HG03565 (cell line): Measurements from ENCODE around the gene NHS.

Source experiments
- ATAC-seq: cut with Tn5 transposase; IDR thresholded peaks from one replicate; pipeline ENCODE4 v1.9.1; 2021; ENCODE audit warnings: mild to moderate bottlenecking, moderate library complexity; ENCODE audit not compliant: unreplicated experiment

NHS gene

DNA sequence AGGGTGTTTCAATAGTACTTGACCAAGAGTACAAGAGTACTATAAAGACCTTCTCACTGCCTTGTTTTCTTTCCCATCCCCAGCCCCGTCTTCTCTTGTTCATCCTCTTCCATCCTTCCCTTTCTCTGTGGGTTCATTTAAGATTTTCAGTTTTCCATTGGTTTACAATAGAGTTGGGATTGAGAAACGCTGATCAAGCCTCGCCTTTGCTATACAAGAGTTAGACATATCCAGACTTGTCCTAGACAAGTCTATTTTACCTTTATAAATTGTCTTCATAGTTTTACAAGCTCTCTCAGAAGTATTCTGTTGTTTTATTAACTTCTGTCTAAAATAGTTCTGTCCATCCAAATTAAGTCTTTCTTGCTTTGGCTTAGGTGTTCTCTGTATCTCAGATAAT lies 332.7 kb downstream of the NHS start:
- ATAC-seq: no peak

DNA sequence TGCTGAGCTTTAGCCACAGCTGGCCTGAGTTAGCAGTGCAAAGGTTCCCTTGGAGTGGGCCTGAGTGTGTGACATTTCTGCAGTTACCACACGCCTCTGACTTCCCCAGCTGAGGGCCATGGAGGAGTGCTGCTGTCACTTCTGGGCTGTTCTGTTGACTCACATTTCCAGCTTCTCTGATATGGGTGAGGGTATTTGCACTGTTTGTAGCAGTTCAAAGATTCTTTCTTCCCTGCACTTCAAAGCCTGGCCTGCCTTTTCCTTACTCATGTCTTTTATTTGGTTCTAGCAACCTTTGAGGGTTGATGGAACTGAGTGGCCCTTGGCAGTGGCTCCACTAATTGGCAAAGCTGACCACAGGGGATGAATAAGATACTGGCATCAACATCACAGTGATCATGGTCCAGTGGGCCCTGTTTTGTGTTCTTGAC lies 335.9 kb downstream of the NHS start:
- no peak for ATAC-seq

GRCh38 chrX:17713288-17713687 lies 338.3 kb downstream of the NHS start:
- no peak for ATAC-seq

DNA sequence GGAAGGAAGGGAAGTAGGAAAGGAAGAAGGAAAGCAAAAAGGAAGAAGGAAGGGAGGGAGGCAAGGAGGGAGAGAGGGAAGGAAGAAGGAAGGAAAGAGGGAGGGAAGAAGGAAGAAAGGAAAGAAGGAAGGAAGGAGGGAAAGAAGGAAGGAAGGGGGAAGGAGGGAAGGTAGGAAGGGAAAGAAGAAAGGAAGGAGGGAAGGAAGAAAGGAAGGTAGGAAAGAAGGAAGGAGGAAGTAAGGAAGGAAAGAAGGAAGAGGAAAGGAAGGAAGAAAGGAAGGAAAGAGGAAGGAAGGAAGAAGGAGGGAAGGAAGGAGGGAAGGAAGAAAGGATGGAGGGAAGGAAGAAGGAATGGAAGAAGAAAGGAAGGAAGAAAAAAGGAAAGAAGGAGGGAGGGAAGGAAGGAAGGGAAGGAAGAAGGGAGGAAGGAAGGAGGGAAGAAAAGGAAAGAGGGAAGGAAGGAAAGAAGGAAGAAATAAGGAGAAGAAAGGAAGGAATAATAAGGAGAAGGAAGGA lies 343.7 kb downstream of the NHS start:
- no peak for ATAC-seq

GRCh38 chrX:17719711-17720110 lies 344.7 kb downstream of the NHS start:
- ATAC-seq: no peak

DNA sequence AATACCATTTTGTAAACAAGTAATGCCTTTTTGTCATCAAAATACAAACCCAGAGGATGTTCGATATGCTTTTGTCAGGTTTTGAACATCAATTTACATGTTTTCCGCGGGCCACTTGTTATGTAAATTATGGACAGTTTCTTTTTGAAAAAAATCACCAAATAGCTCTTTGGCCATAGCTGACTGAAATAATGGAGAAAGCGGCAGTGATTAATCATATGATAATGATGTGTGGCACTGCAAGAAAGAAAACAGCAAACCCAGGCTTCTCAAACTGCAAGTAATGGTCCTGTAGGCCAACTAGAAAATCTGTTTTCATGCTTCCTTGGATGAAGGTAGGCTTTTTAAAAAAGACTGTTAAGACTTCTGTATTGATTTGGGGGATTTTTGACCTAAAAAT lies 346.7 kb downstream of the NHS start:
- no peak for ATAC-seq

DNA sequence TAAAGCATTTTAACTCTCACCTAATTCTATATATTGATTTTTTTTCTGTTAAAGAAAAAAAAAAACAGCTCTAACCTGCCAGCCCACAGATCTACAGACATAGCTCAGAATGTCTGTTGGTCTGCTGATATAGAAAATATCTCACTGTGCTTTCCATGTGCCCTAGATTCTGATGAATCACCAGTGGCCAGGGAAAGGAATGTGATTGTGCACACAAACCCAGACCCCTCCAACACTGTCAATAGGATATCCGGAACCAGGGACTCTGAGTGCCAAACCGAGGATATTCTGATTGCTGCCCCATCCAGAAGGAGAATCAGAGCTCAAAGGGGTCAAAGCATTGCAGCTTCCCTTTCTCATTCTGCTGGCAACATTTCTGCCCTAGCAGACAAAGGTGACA lies 350.2 kb downstream of the NHS start:
- no peak for ATAC-seq

GRCh38 chrX:17732138-17732783 lies 357.3 kb downstream of the NHS start:
- ATAC-seq: no peak

DNA sequence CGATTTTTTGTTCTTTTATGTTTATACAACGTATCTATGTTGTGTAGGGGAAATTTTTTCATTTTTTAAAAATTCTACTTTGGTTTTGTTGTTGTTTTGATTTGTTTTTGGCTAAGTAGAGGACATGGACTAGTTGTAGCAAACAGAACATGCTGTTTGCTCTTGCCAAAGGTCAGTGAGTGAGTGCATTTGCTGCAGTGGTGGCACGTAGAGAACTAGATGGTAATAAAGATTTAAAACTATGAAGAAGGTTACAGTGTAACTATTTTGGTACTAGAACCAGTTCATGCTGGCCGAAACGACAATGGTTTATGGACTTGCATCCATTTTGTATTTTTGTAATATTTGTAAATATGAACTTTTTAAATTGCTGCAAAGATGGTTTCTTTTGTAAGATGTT lies 360.4 kb downstream of the NHS start:
- no peak for ATAC-seq

DNA sequence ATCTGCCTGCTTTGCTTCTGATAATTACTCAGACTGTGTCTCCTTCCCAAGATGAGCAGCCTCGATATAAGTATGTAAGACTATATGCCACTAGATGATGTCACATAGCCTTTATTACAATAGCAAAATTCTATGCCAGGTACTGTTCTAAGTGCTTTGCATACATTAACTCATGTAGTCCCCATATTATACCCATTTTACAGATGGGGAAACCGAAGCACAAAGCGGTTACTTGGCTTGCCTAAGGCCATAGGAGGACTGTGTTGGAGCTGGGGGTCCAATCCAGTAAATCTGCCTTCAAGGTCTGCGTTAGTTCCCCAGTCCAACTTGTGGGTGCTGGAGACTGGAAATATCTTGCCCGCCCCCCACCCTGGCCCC lies 361.5 kb downstream of the NHS start:
- ATAC-seq: no peak

DNA sequence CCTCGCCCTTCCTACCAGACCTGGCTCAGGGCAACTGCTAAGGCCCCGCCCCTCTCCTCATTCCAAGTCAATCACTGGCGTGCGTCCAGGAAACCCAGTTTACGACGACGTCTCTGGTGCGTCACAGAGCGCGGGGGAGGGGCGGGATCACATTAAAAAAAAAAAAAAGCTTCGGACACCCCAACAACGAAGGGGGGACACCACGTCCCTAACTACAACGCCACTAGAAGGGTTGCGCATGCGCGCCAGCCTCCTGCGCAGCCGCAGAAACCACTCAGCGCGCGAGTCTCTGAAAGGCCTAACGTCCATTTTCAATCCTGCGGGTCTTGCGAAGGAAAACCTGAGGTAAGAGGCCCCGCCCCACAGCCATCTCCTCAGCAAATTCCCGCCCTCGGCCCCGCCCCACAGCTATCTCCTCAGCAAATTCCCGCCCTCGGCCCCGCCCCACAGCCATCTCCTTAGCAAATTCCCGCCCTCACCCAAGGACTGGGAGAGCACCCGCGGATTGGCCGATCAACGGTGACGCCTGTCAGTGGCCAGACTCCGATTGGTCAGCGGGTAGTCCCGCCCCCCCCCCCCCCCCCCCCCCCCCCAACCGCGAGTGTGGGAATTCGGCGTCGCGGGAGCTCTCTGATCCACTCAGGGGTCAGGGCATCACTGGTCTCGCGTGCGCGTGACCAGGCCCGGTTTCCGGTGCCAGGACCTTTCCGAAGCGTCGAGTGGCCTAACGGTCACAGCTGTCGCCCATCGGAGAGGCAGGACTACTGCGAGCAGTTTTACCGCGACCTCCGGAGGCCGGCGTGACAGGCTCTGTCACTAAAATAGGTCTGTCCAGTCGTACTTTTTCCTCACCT lies 362.1 kb downstream of the NHS start, which contains the start of gene SCML1:
SCML1 (plus strand) TSS at position 638 of the 854 bp plus-strand sequence. CDS start 6,694 bp downstream, outside the sequence.
- ATAC-seq: peak; percentile 62

DNA sequence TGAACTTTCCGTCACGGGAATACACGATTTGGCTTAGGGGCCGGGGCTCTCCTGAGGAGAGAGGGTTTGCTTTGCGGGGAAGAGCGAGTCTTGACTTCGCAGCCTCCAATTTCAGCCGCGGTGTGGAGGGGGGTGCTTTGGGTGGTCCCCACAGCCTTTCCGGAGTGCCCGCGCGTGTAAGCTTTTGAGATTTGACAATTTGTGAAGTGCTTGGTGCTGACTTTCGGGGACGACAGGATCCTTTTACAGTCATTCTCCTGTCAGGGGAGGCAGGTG lies 362.6 kb downstream of the NHS start:
- no peak for ATAC-seq

GRCh38 chrX:17737986-17738713 lies 363.1 kb downstream of the NHS start:
- no peak for ATAC-seq

- no peak for ATAC-seq
Measured at GRCh38 chrX:17738737-17739535, 363.9 kb downstream of the NHS start.

GRCh38 chrX:17740137-17741122 lies 365.4 kb downstream of the NHS start:
- ATAC-seq: no peak

GRCh38 chrX:17741123-17741511 lies 366.1 kb downstream of the NHS start:
- no peak for ATAC-seq

GRCh38 chrX:17743913-17744312 lies 368.9 kb downstream of the NHS start:
- no peak for ATAC-seq

GRCh38 chrX:17744896-17745523 lies 370.0 kb downstream of the NHS start:
- ATAC-seq: no peak

DNA sequence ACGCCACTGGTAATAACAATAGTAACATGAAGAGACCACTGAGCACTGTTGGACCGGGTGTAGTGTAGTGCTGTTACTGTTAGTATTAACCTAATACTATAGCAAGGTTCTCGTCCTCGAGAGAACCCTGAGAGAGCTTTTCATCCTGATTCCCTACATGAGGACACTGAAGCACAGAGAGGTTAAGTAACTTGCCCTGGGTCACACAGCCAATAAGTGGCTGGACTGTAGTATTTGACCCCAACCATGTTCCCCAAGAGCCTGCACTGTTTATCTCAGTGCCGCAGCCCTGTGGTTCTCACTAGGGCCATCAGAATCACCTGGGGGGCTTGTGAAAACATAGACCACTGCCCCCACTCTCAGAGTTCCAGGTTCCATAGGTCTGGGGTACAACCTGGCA lies 372.7 kb downstream of the NHS start:
- no peak for ATAC-seq
